GM10266 (cell line): ENCODE data around the gene PLXDC2.

ENCODE experiments used
- DNase-seq: peaks from one replicate; pipeline ENCODE4 v3.0.0; 2012; ENCODE audit errors: extremely low spot score
- CTCF ChIP-seq: IDR thresholded peaks from 2 replicates; pipeline ENCODE4 v1.5.1; 2012; ENCODE audit warnings: mild to moderate bottlenecking, low read depth; ENCODE audit not compliant: control insufficient read depth, insufficient read depth; ENCODE audit errors: missing control alignments

The PLXDC2 gene

GRCh38 chr10:20088061-20088701, 271.9 kb downstream of the PLXDC2 start:
- TF ChIP-seq CTCF, result no peak
- no peak for DNase-seq

- TF ChIP-seq CTCF, result no peak
- DNase-seq, result no peak
Measured at GRCh38 chr10:20089879-20090278, 273.6 kb downstream of the PLXDC2 start.

DNA sequence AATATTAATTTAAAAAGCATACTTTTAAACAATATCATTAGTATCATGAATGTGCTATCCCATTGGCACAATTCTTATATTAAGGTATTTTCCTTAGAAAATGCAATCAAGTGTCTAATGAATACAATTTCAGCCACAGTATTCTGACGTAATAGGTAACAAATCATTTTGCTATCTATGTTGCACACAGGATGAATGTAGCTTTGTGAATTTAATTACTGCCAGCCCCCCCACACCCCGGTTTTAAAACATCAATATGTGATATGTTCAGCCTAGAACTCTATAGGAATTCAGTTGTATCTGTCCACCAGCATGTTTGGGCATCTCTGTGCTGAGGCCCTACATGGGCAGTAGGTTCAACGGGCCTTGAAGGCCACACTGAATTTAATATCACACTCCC, 274.6 kb downstream of the PLXDC2 start:
- no peak for TF ChIP-seq CTCF
- no peak for DNase-seq

DNA sequence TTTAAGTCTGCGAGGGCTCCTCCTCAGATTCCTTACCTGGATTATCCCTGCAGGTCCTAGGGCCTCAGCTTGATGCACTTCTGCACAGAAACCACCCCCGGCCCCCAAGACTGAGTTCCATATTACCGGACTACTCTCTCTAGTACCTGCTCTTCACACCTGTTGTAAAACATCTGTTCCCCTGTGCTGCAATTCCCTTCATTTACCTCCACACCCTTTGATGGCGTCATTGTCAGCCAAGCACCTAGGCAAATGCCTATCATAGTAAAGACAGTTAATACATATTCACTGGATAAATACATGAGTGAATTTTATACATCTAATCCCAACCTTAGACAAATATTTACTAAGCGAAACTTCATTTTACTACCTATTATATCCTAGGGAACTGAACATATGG, 275.5 kb downstream of the PLXDC2 start:
- no peak for DNase-seq

DNA sequence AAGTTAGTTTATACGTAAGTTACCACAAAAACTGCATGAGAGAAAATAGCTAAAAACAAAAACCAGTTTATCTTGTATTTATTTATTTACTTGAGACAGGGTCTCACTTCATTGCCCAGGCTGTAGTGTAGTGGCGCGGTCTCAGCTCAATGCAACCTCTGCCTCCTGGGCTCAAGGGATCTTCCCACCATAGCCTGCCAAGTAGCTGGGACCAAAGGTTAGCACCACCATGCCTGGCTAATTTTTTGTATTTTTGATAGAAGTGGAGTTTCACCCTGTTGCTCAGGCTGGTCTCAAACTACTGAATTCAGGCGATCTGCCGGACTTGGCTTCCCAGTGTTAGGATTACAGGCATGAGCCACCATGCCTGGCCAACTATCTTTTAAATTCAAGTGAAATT, 277.4 kb downstream of the PLXDC2 start:
- no peak for DNase-seq
- TF ChIP-seq CTCF, result no peak

More for the DNA sequence above, 275.5 kb downstream of the PLXDC2 start:
- TF ChIP-seq CTCF, result no peak

DNA sequence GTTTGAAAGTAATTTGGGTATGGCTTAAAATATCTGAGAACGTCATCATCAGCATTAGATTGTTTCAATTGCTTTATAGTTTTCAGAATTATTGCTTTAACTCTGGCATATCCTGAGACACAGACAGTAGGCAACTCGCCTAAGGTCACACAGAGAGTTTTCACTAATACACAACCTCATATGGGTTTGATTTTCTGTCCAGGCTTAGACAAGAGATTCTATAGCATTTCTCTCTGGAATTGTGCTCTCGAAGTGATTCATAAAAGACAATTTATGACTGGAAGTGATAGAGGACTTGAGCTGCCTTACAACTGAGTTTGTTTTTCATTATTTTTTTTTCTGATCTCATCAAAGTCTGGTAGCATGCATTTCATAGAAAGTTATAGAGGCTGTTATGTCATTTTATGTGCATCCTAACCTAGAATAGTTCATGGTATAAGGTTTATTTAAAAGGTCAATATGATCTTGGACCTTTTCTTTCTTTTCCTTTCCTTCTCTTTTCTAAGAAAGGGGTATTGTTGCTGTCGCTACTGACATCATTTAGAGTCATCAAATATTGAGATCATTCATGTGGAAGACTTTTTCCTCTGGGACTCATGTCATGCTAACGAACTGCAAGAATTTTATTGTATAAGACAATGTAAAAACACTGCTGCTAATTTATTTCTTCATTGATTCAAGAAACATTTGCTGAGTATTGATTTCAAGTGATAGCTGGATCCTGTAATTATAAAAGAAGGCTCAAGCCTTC, 278.2 kb downstream of the PLXDC2 start:
- TF ChIP-seq CTCF, result no peak
- DNase-seq, result no peak

GRCh38 chr10:20100171-20100570, 283.9 kb downstream of the PLXDC2 start:
- DNase-seq, result no peak
- TF ChIP-seq CTCF, result no peak
